Activated CD4-positive, alpha-beta T cell treated with anti-CD3 and anti-CD28 coated beads, Interleukin-2, amount 10 ng/mL, durations not matched to agents 24 days and 14 days (primary cell): ENCODE data around the gene PAX3. TPM values are rescaled to one million over a fixed set of nuclear protein-coding genes. Genes with fewer than 3 reads are reported as not detected.
"Not testable (repeated sequence)": the region's sequence is repeated elsewhere in the genome, so short reads cannot be mapped to it uniquely, and the experiment has no call there.

Experiments
- DNase-seq: peaks from one replicate; pipeline ENCODE4 v3.0.0; 2022
- H3K27ac Mint-ChIP-seq: one replicate; pipeline ENCODE4 v1.8.0; 2022; ENCODE audit warnings: mild to moderate bottlenecking, mixed read lengths
- H3K27me3 Mint-ChIP-seq: one replicate; pipeline ENCODE4 v1.8.0; 2022; ENCODE audit warnings: mixed read lengths
- H3K36me3 Mint-ChIP-seq: one replicate; pipeline ENCODE4 v1.8.0; 2022; ENCODE audit warnings: low read depth, mild to moderate bottlenecking, mixed read lengths
- H3K4me1 Mint-ChIP-seq: one replicate; pipeline ENCODE4 v1.8.0; 2021; ENCODE audit warnings: mixed read lengths
- H3K4me3 Mint-ChIP-seq: one replicate; pipeline ENCODE4 v1.8.0; 2022; ENCODE audit warnings: mild to moderate bottlenecking, moderate library complexity, mixed read lengths
- H3K9me3 Mint-ChIP-seq: one replicate; pipeline ENCODE4 v1.8.0; 2021; ENCODE audit warnings: mixed read lengths
- intact Hi-C: fragments of 100-400 bp; cut with micrococcal nuclease; formaldehyde crosslinking; loops from one replicate; pipeline ENCODE4 v1.15.1; 2023
- total RNA-seq: library from RNA; stranded (reverse); gene quantifications from 2 replicates; pipeline ENCODE4 v1.2.3, GENCODE V29; 2022

Gene PAX3
- total RNA-seq, 1 donor from 2014 or later: not detected

GRCh38 chr2:222176890-222177289 lies 121.9 kb downstream of the PAX3 start:
- Mint-ChIP-seq H3K9me3 (no peaks in the 10 kb centered on the region), H3K27ac (no peak overlapping the region), H3K36me3 (no peaks in the 10 kb centered on the region), H3K27me3 (no peaks in the 10 kb centered on the region), H3K4me1 (no peaks in the 10 kb centered on the region), H3K4me3 (no peak overlapping the region)
- intact Hi-C loops: no loop called here
- DNase-seq: no peak

DNA sequence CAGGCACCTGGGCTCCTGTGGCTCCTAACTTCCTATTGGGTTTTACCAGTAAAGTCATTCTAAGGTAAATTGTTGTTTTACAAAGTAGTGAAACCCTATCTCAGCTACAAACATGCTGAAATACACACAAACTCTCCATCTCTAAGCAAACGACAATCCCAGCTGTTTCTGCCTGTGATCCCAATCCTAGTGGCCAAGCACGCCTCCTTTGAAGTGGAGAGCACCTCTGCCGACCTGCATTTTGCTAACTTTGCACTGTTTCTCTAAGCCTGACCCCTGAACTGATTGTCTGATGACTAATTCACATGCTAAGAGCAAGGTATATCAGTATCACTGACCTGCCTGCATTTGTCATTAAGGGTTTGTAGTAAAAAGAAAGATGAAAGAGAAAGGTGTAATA lies 124.3 kb downstream of the PAX3 start:
- intact Hi-C loops: no loop called here

DNA sequence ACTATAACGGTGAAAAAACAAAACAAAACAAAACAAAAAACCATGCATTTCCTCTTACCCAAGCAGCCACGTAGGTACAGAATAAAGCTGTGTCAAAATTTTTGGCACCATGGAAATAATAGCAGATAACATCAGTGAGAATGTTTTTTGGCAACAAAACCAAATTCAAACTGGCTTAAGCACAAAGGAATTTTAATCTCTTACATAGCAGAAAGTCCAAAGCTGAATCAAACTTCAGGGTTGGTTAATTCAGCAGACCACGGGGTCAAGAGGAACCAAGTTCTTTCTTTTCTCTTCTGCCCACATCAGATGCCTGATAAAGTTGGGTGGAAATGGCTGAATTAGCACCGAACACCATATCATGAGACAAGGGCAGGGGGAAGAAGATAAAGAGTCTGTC lies 129.5 kb downstream of the PAX3 start:
- no peaks in the 10 kb centered on the region for H3K27me3 Mint-ChIP-seq
- H3K36me3 Mint-ChIP-seq: no peaks in the 10 kb centered on the region
- peaks cover 8% of the 10 kb centered on the region for H3K9me3 Mint-ChIP-seq
- H3K4me3 Mint-ChIP-seq: no peak overlapping the region
- no peak for DNase-seq
- H3K27ac Mint-ChIP-seq: no peak overlapping the region
- H3K4me1 Mint-ChIP-seq: no peaks in the 10 kb centered on the region
- intact Hi-C loops: no loop called here

More for the DNA sequence above, 124.3 kb downstream of the PAX3 start:
- H3K9me3 Mint-ChIP-seq: peaks cover 4% of the 10 kb centered on the region
- no peaks in the 10 kb centered on the region for H3K36me3 Mint-ChIP-seq
- no peaks in the 10 kb centered on the region for H3K4me1 Mint-ChIP-seq
- H3K27ac Mint-ChIP-seq: no peak overlapping the region
- H3K27me3 Mint-ChIP-seq: no peaks in the 10 kb centered on the region
- no peak for DNase-seq
- H3K4me3 Mint-ChIP-seq: no peak overlapping the region

- H3K4me3 Mint-ChIP-seq: no peak overlapping the region
- H3K27me3 Mint-ChIP-seq: no peaks in the 10 kb centered on the region
- H3K4me1 Mint-ChIP-seq: no peaks in the 10 kb centered on the region
- H3K9me3 Mint-ChIP-seq: peaks cover 8% of the 10 kb centered on the region
- H3K27ac Mint-ChIP-seq: no peak overlapping the region
- no peak for DNase-seq
- H3K36me3 Mint-ChIP-seq: no peaks in the 10 kb centered on the region
- intact Hi-C loops: no loop called here
Measured at GRCh38 chr2:222167762-222168161, 131.0 kb downstream of the PAX3 start.

DNA sequence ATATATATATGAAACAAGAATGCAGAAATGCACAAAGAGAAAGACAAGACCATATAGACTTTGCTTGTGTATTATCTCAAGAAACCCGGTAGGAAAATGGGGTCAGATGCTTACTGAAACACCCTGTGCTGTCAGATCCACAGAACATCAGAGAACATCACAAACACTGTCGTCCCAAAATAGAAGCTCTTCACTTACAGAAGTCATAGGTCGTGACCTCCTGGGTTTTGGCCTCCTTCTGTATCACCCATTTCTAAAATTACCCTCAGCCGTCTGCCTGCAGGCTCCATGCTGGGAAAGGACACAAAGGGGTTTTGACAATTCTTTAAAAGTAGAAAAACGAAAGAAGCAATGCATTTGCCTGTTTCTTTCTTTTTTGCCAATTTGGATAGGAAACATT lies 137.9 kb downstream of the PAX3 start:
- Mint-ChIP-seq H3K27ac (no peak overlapping the region), H3K36me3 (no peaks in the 10 kb centered on the region), H3K9me3 (no peaks in the 10 kb centered on the region), H3K4me3 (no peak overlapping the region), H3K27me3 (no peaks in the 10 kb centered on the region), H3K4me1 (no peaks in the 10 kb centered on the region)
- intact Hi-C loops: no loop called here
- no peak for DNase-seq

DNA sequence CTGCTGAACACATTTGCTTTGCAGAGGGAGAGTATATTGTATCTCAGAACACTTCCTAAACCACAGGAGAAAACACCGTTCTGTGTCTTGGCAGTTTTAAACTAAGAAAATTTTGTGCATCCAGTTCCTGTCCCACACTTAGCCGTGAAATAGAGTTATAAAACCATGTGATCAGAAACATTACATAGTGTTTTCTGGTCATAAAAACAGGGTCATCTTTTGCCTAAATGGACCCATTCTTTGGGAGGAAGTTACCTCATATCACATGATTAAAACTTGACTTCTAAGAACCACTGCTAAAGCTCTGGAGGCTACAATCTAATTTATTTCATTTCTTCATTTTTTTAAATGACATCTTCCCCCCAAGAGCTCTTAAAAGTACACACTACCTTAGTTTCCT lies 138.7 kb downstream of the PAX3 start:
- Mint-ChIP-seq H3K4me3 (no peak overlapping the region), H3K27ac (no peak overlapping the region)

DNA sequence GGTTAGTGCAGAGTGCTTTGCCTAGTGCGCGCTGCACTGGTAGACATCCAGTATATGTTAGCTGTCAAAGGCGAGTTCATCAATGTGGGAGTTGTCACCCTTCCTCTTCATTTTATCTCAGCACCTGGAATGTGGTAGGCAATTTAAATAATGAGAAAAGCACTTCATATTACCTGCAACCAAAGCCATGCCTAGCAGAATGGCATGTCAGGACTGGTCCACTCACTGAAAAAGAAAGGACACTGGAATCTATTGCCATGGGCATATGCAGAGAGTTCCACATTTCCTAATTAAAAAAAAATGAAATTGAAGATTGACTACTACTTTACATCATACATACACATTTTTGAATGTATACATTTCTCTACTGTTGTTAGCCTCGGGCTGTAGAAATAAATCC lies 139.6 kb downstream of the PAX3 start:
- intact Hi-C loops: no loop called here
- no peak for DNase-seq
- Mint-ChIP-seq H3K36me3 (no peaks in the 10 kb centered on the region), H3K27me3 (no peaks in the 10 kb centered on the region), H3K4me1 (no peaks in the 10 kb centered on the region), H3K4me3 (no peak overlapping the region), H3K9me3 (no peaks in the 10 kb centered on the region), H3K27ac (no peak overlapping the region)

More for the DNA sequence above, 138.7 kb downstream of the PAX3 start:
- Mint-ChIP-seq H3K4me1 (no peaks in the 10 kb centered on the region), H3K36me3 (no peaks in the 10 kb centered on the region), H3K9me3 (no peaks in the 10 kb centered on the region), H3K27me3 (no peaks in the 10 kb centered on the region)
- intact Hi-C loops: no loop called here
- no peak for DNase-seq

GRCh38 chr2:222155003-222155664 lies 143.7 kb downstream of the PAX3 start:
- H3K4me3 Mint-ChIP-seq, H3K36me3 Mint-ChIP-seq, DNase-seq, H3K27me3 Mint-ChIP-seq, intact Hi-C loops, H3K4me1 Mint-ChIP-seq, H3K27ac Mint-ChIP-seq, H3K9me3 Mint-ChIP-seq: not testable (repeated sequence)

Other genes starting within 250 kb of the PAX3 start
- 22.9 and 23.0 TPM in 2 replicates for gene SGPP2, start 125.5 kb upstream of the PAX3 start, total RNA-seq